Upper lobe of left lung (tissue), 6 donors: Measurements from ENCODE around the gene CROT. TPM values are rescaled to one million over a fixed set of nuclear protein-coding genes. Genes with fewer than 3 reads are reported as not detected.

Experiments
- ATAC-seq, 2 donors: fragments of 200-7000 bp; cut with Tn5 transposase; one replicate each; pipeline ENCODE4 v1.9.1; 2022; ENCODE audit warnings: mild to moderate bottlenecking in 2 of 2, moderate library complexity in 2 of 2; ENCODE audit not compliant: low FRiP score in 2 of 2
- DNase-seq, 2 donors: peaks; one replicate each; pipeline ENCODE4 v3.0.0-alpha.2; 2019 to 2020
- H3K27ac ChIP-seq, 4 donors: fragments of 200-600 bp; sonication (generic); one replicate each; pipeline ENCODE4 v1.5.1; 2016 to 2019
- H3K27me3 ChIP-seq, 4 donors: fragments of 200-600 bp; sonication (generic); one replicate each; pipeline ENCODE4 v1.5.1; 2017 to 2019
- H3K36me3 ChIP-seq, 4 donors: fragments of 200-600 bp; sonication (generic); one replicate each; pipeline ENCODE4 v1.5.1; 2016 to 2019
- H3K4me1 ChIP-seq, 4 donors: fragments of 200-600 bp; sonication (generic); one replicate each; pipeline ENCODE4 v1.5.1; 2018 to 2019
- H3K4me3 ChIP-seq, 4 donors: fragments of 200-600 bp; sonication (generic); one replicate each; pipeline ENCODE4 v1.5.1; 2017 to 2019; ENCODE audit warnings: mild to moderate bottlenecking in 2 of 4, moderate library complexity in 1 of 4
- H3K9me3 ChIP-seq, 4 donors: fragments of 200-600 bp; sonication (generic); one replicate each; pipeline ENCODE4 v1.5.1; 2018 to 2019
- CTCF ChIP-seq, 6 experiments: fragments of 450-650 bp in 4 of 6; fragments of 200-600 bp in 2 of 6; sonication (generic) in 2 of 6; IDR thresholded peaks; one replicate each; pipeline ENCODE4 v1.5.1; 2016 to 2019; ENCODE audit warnings: antibody characterized with exemption in 6 of 6
- EP300 ChIP-seq, 4 donors: sonication (generic); formaldehyde crosslinking; IDR thresholded peaks; one replicate each; pipeline ENCODE4 v1.5.1; 2017; ENCODE audit warnings: antibody characterized with exemption in 4 of 4, control low read depth in 2 of 4
- POLR2A ChIP-seq, 4 donors: fragments of 450-650 bp; IDR thresholded peaks; one replicate each; pipeline ENCODE4 v1.5.1; 2016 to 2017; ENCODE audit warnings: antibody characterized with exemption in 4 of 4, mild to moderate bottlenecking in 2 of 4
- POLR2AphosphoS5 ChIP-seq, 2 donors: sonication (generic); formaldehyde crosslinking; IDR thresholded peaks; one replicate each; pipeline ENCODE4 v1.5.1; 2017; ENCODE audit warnings: antibody characterized with exemption in 2 of 2
- WGBS, 2 donors: methylation state at CpG; one replicate each; pipeline ENCODE4 v1.1.5; 2017 to 2018; 5-methylcytosine and 5-hydroxymethylcytosine counted together
- total RNA-seq, 6 donors: library from RNA; depleted of rRNA in 4 of 6; stranded (reverse); fragments of >200 nt in 4 of 6; gene quantifications; one replicate each; pipeline versions ENCODE4 v1.1.0 to v1.2.1, GENCODE V29; 2016 to 2021
- donor health status: DM: no; HTN: no; CAD: no; lungs with moderate emphysema.
- donor health status: DM: no; HTN: yes; CAD: no; lungs with severe emphysema.

The CROT gene
- total RNA-seq, 6 donors from 2014 or later, result 2.9 to 16.6 (median 8.6) TPM

GRCh38 chr7:87322912-87323311 lies 22.6 kb upstream of the CROT start:
- H3K27ac ChIP-seq, result no peak overlapping the region
- peaks cover 7 to 23% (median 12%) of the 10 kb centered on the region in 4 donors for H3K9me3 ChIP-seq
- DNase-seq (no peak), ATAC-seq (no peak)
- H3K36me3 ChIP-seq, result peaks cover 0 to 8% (median 5%) of the 10 kb centered on the region in 4 donors
- WGBS, 2 donors, result 92 to 100% methylated on average over 1 of the region's 1 CpG
- peaks cover 4 to 12% (median 7%) of the 10 kb centered on the region in 4 donors for H3K4me1 ChIP-seq
- TF ChIP-seq POLR2A (IDR thresholded peaks at IDR 0.05), result no peak
- no peak for TF ChIP-seq EP300 (IDR thresholded peaks at IDR 0.05)
- TF ChIP-seq CTCF (IDR thresholded peaks at IDR 0.05), result no peak
- no peak for TF ChIP-seq POLR2AphosphoS5 (IDR thresholded peaks at IDR 0.05)
- H3K4me3 ChIP-seq, result no peak overlapping the region
- H3K27me3 ChIP-seq, result no peaks in the 10 kb centered on the region

- ATAC-seq (no peak), DNase-seq (no peak)
- Histone ChIP-seq H3K9me3 (peaks cover 13 to 50% (median 33%) of the 10 kb centered on the region in 4 donors), H3K36me3 (peaks cover 0 to 16% (median 9%) of the 10 kb centered on the region in 4 donors), H3K27ac (no peak overlapping the region), H3K4me3 (no peak overlapping the region), H3K4me1 (no peaks in the 10 kb centered on the region), H3K27me3 (no peaks in the 10 kb centered on the region)
- WGBS, 2 donors, result 94 to 98% methylated on average over 2 of the region's 2 CpGs
- no peak for TF ChIP-seq POLR2AphosphoS5 (IDR thresholded peaks at IDR 0.05)
- no peak for TF ChIP-seq CTCF (IDR thresholded peaks at IDR 0.05)
- TF ChIP-seq EP300 (IDR thresholded peaks at IDR 0.05), result no peak
- no peak for TF ChIP-seq POLR2A (IDR thresholded peaks at IDR 0.05)
Measured at GRCh38 chr7:87325576-87326370, 19.7 kb upstream of the CROT start.

GRCh38 chr7:87328281-87328680 lies 17.2 kb upstream of the CROT start:
- no peak overlapping the region for H3K4me3 ChIP-seq
- H3K9me3 ChIP-seq, result peaks cover 13 to 54% (median 33%) of the 10 kb centered on the region in 4 donors
- DNase-seq (no peak), ATAC-seq (no peak)
- H3K4me1 ChIP-seq, result no peaks in the 10 kb centered on the region
- H3K27ac ChIP-seq, result no peak overlapping the region
- 93 to 97% methylated on average over 3 of the region's 3 CpGs for WGBS, 2 donors
- H3K36me3 ChIP-seq, result peaks cover 0 to 12% (median 6%) of the 10 kb centered on the region in 4 donors
- H3K27me3 ChIP-seq, result no peaks in the 10 kb centered on the region
- TF ChIP-seq CTCF (IDR thresholded peaks at IDR 0.05), result no peak
- TF ChIP-seq POLR2A (IDR thresholded peaks at IDR 0.05), result no peak
- TF ChIP-seq EP300 (IDR thresholded peaks at IDR 0.05), result no peak
- TF ChIP-seq POLR2AphosphoS5 (IDR thresholded peaks at IDR 0.05), result no peak

GRCh38 chr7:87330316-87330715 lies 15.1 kb upstream of the CROT start:
- H3K27ac ChIP-seq, result no peak overlapping the region
- TF ChIP-seq CTCF (IDR thresholded peaks at IDR 0.05), result no peak
- no peak for TF ChIP-seq POLR2AphosphoS5 (IDR thresholded peaks at IDR 0.05)
- TF ChIP-seq EP300 (IDR thresholded peaks at IDR 0.05), result no peak
- no peak for TF ChIP-seq POLR2A (IDR thresholded peaks at IDR 0.05)
- 59 to 66% methylated on average over 3 of the region's 3 CpGs for WGBS, 2 donors
- peaks cover 13 to 54% (median 33%) of the 10 kb centered on the region in 4 donors for H3K9me3 ChIP-seq
- H3K4me1 ChIP-seq, result no peaks in the 10 kb centered on the region
- no peak overlapping the region for H3K4me3 ChIP-seq
- DNase-seq, result no peak
- H3K27me3 ChIP-seq, result no peaks in the 10 kb centered on the region
- peaks cover 0 to 9% (median 4%) of the 10 kb centered on the region in 4 donors for H3K36me3 ChIP-seq
- ATAC-seq, result no peak
